ENCODE measurements around the gene FLAD1.

FLAD1 gene

GRCh38 chr1:155030899-155031298, 47.8 kb downstream of the FLAD1 start:
- TF ChIP-seq POLR2AphosphoS5 (IDR thresholded peaks at IDR 0.05; ENCODE audit: low read depth, low read length) (no peak), POLR2A (IDR thresholded peaks at IDR 0.05; ENCODE audit: low read depth, low read length) (no peak), TAF1 (IDR thresholded peaks at IDR 0.05; ENCODE audit: borderline replicate concordance, low read depth, low read length) (no peak)
- FAIRE-seq, result no peak

GRCh38 chr1:155032886-155033285, 49.7 kb downstream of the FLAD1 start:
- DNase-seq (ENCODE audit: insufficient read length), result no peak
- FAIRE-seq, result no peak
- no peak for TF ChIP-seq POLR2A (IDR thresholded peaks at IDR 0.05; ENCODE audit: low read depth, low read length)
- no peak for TF ChIP-seq TAF1 (IDR thresholded peaks at IDR 0.05; ENCODE audit: borderline replicate concordance, low read depth, low read length)
- no peak for TF ChIP-seq POLR2AphosphoS5 (IDR thresholded peaks at IDR 0.05; ENCODE audit: low read depth, low read length)

More at GRCh38 chr1:155030899-155031298, 47.8 kb downstream of the FLAD1 start:
- DNase-seq (ENCODE audit: insufficient read length), result no peak

- DNase-seq (ENCODE audit: insufficient read length), result no peak
- TF ChIP-seq TAF1 (IDR thresholded peaks at IDR 0.05; ENCODE audit: borderline replicate concordance, low read depth, low read length) (no peak), POLR2AphosphoS5 (IDR thresholded peaks at IDR 0.05; ENCODE audit: low read depth, low read length) (no peak), POLR2A (IDR thresholded peaks at IDR 0.05; ENCODE audit: low read depth, low read length) (no peak)
Measured at GRCh38 chr1:155033524-155033923, 50.4 kb downstream of the FLAD1 start, which contains the start of the genes DCST1 and DCST2. DCST1 (plus strand) TSS chr1:155033824; CDS start chr1:155034037, 213 bp downstream. DCST2 (minus strand) TSS chr1:155033781; CDS start chr1:155033701, 80 bp downstream.

GRCh38 chr1:155034318-155035208, 51.4 kb downstream of the FLAD1 start:
- FAIRE-seq, result no peak
- TF ChIP-seq POLR2A (IDR thresholded peaks at IDR 0.05; ENCODE audit: low read depth, low read length), result no peak
- no peak for TF ChIP-seq TAF1 (IDR thresholded peaks at IDR 0.05; ENCODE audit: borderline replicate concordance, low read depth, low read length)
- no peak for TF ChIP-seq POLR2AphosphoS5 (IDR thresholded peaks at IDR 0.05; ENCODE audit: low read depth, low read length)
- no peak for DNase-seq (ENCODE audit: insufficient read length)

More at GRCh38 chr1:155033524-155033923, 50.4 kb downstream of the FLAD1 start, which contains the start of the genes DCST1 and DCST2:
- no peak for FAIRE-seq

GRCh38 chr1:155035936-155036335, 52.8 kb downstream of the FLAD1 start:
- TF ChIP-seq POLR2AphosphoS5 (IDR thresholded peaks at IDR 0.05; ENCODE audit: low read depth, low read length) (no peak), POLR2A (IDR thresholded peaks at IDR 0.05; ENCODE audit: low read depth, low read length) (no peak), TAF1 (IDR thresholded peaks at IDR 0.05; ENCODE audit: borderline replicate concordance, low read depth, low read length) (no peak)
- DNase-seq (ENCODE audit: insufficient read length), result no peak
- no peak for FAIRE-seq

- FAIRE-seq (no peak), DNase-seq (ENCODE audit: insufficient read length) (no peak)
- TF ChIP-seq POLR2A (IDR thresholded peaks at IDR 0.05; ENCODE audit: low read depth, low read length) (no peak), POLR2AphosphoS5 (IDR thresholded peaks at IDR 0.05; ENCODE audit: low read depth, low read length) (no peak), TAF1 (IDR thresholded peaks at IDR 0.05; ENCODE audit: borderline replicate concordance, low read depth, low read length) (no peak)
Measured at GRCh38 chr1:155037043-155037442, 53.9 kb downstream of the FLAD1 start.

GRCh38 chr1:155037851-155038441, 54.8 kb downstream of the FLAD1 start:
- no peak for DNase-seq (ENCODE audit: insufficient read length)
- no peak for FAIRE-seq
- TF ChIP-seq POLR2AphosphoS5 (IDR thresholded peaks at IDR 0.05; ENCODE audit: low read depth, low read length) (no peak), TAF1 (IDR thresholded peaks at IDR 0.05; ENCODE audit: borderline replicate concordance, low read depth, low read length) (no peak), POLR2A (IDR thresholded peaks at IDR 0.05; ENCODE audit: low read depth, low read length) (no peak)

GRCh38 chr1:155038602-155039307, 55.6 kb downstream of the FLAD1 start:
- FAIRE-seq, result no peak
- DNase-seq (ENCODE audit: insufficient read length), result no peak
- no peak for TF ChIP-seq POLR2AphosphoS5 (IDR thresholded peaks at IDR 0.05; ENCODE audit: low read depth, low read length)
- no peak for TF ChIP-seq TAF1 (IDR thresholded peaks at IDR 0.05; ENCODE audit: borderline replicate concordance, low read depth, low read length)
- no peak for TF ChIP-seq POLR2A (IDR thresholded peaks at IDR 0.05; ENCODE audit: low read depth, low read length)

- FAIRE-seq, result no peak
- no peak for TF ChIP-seq POLR2A (IDR thresholded peaks at IDR 0.05; ENCODE audit: low read depth, low read length)
- TF ChIP-seq TAF1 (IDR thresholded peaks at IDR 0.05; ENCODE audit: borderline replicate concordance, low read depth, low read length), result no peak
- no peak for TF ChIP-seq POLR2AphosphoS5 (IDR thresholded peaks at IDR 0.05; ENCODE audit: low read depth, low read length)
Measured at GRCh38 chr1:155039308-155039669, 56.1 kb downstream of the FLAD1 start.

GRCh38 chr1:155040358-155041093, 57.4 kb downstream of the FLAD1 start:
- TF ChIP-seq TAF1 (IDR thresholded peaks at IDR 0.05; ENCODE audit: borderline replicate concordance, low read depth, low read length), result no peak
- DNase-seq (ENCODE audit: insufficient read length) (no peak), FAIRE-seq (no peak)

More at GRCh38 chr1:155039308-155039669, 56.1 kb downstream of the FLAD1 start:
- no peak for DNase-seq (ENCODE audit: insufficient read length)
